GM13977 (cell line): ENCODE measurements around the gene KLF9.

Experiments
- DNase-seq: peaks from one replicate; pipeline ENCODE4 v3.0.0; 2012; ENCODE audit warnings: low spot score
- CTCF ChIP-seq: IDR thresholded peaks from 2 replicates; pipeline ENCODE4 v1.5.1; 2012; ENCODE audit warnings: mild to moderate bottlenecking, control low read depth; ENCODE audit not compliant: insufficient read depth; ENCODE audit errors: extremely low read depth, missing control alignments
- in situ Hi-C: fragments of 300-500 bp; cut with MboI; formaldehyde crosslinking; loops from one replicate; pipeline ENCODE4 v1.12.0; 2022; ENCODE audit warnings: low sequenced_read_pairs, low pct_unique_long_range_greater_than_20kb, mixed read lengths, inconsistent platforms; ENCODE audit not compliant: unreplicated experiment

Gene KLF9

GRCh38 chr9:70451765-70452164 lies 37.3 kb upstream of the KLF9 start:
- DNase-seq, result no peak
- in situ Hi-C loops, result no loop called here
- TF ChIP-seq CTCF, result no peak

GRCh38 chr9:70450738-70451137 lies 36.3 kb upstream of the KLF9 start:
- DNase-seq, result no peak
- in situ Hi-C loops, result no loop called here
- no peak for TF ChIP-seq CTCF

- in situ Hi-C loops, result no loop called here
- TF ChIP-seq CTCF, result no peak
- DNase-seq, result no peak
Observed at GRCh38 chr9:70449461-70449860, 35.0 kb upstream of the KLF9 start.

- TF ChIP-seq CTCF, result no peak
- in situ Hi-C loops, result no loop called here
- no peak for DNase-seq
Observed at GRCh38 chr9:70448919-70449318, 34.5 kb upstream of the KLF9 start.

GRCh38 chr9:70444904-70445303 lies 30.4 kb upstream of the KLF9 start:
- in situ Hi-C loops, result no loop called here
- TF ChIP-seq CTCF, result no peak
- no peak for DNase-seq

- no peak for DNase-seq
- in situ Hi-C loops, result no loop called here
- TF ChIP-seq CTCF, result no peak
Observed at GRCh38 chr9:70442328-70442848, 27.9 kb upstream of the KLF9 start.

- DNase-seq, result no peak
- in situ Hi-C loops, result no loop called here
- TF ChIP-seq CTCF, result no peak
Observed at GRCh38 chr9:70441622-70442021, 27.2 kb upstream of the KLF9 start.
